Activated CD8-positive, alpha-beta memory T cell treated with anti-CD3 and anti-CD28 coated beads, Interleukin-2, amount 50 U/mL, for 1 hour (primary cell): ENCODE results near the gene LIN54.
"Not testable (repeated sequence)": the region's sequence is repeated elsewhere in the genome, so short reads cannot be mapped to it uniquely, and the experiment has no call there.

ENCODE experiments used
- DNase-seq: peaks from one replicate; pipeline ENCODE4 v3.0.0-alpha.2; 2020; ENCODE audit errors: extremely low read depth

The LIN54 gene

GRCh38 chr4:83010522-83011318 lies at the start of gene LIN54:
TSS of gene LIN54 (minus strand) at chr4:83010823. CDS start at chr4:82984844, 25,979 bp downstream.
- DNase-seq: peak; percentile 47

- DNase-seq: no peak
These were observed 44.3 kb upstream of the LIN54 start for GRCh38 chr4:83054928-83055327.

GRCh38 chr4:83048781-83049180 lies 38.2 kb upstream of the LIN54 start:
- DNase-seq: not testable (repeated sequence)

- no peak for DNase-seq
These were observed 36.3 kb upstream of the LIN54 start for GRCh38 chr4:83046693-83047473.

GRCh38 chr4:83043801-83044407 lies 33.3 kb upstream of the LIN54 start:
- DNase-seq: no peak

GRCh38 chr4:83043157-83043556 lies 32.5 kb upstream of the LIN54 start:
- not testable (repeated sequence) for DNase-seq

- DNase-seq: no peak
These were observed 29.6 kb upstream of the LIN54 start for GRCh38 chr4:83040269-83040668.

GRCh38 chr4:83036991-83037665 lies 26.5 kb upstream of the LIN54 start:
- no peak for DNase-seq

- peak; percentile 95 for DNase-seq
These were observed 24.2 kb upstream of the LIN54 start, which contains the start of gene COPS4 for GRCh38 chr4:83034630-83035494. TSS of gene COPS4 (plus strand) at chr4:83035183. CDS start at chr4:83035225, 42 bp downstream.

- no peak for DNase-seq
These were observed 19.1 kb upstream of the LIN54 start for GRCh38 chr4:83029688-83030087.

GRCh38 chr4:83028976-83029375 lies 18.4 kb upstream of the LIN54 start:
- DNase-seq: no peak

GRCh38 chr4:83025563-83025962 lies 14.9 kb upstream of the LIN54 start:
- no peak for DNase-seq

- no peak for DNase-seq
These were observed 13.6 kb upstream of the LIN54 start for GRCh38 chr4:83024233-83024632.

GRCh38 chr4:83023599-83023998 lies 13.0 kb upstream of the LIN54 start:
- DNase-seq: not testable (repeated sequence)

- DNase-seq: no peak
These were observed 12.3 kb upstream of the LIN54 start for GRCh38 chr4:83022724-83023450.

GRCh38 chr4:83019794-83020494 lies 9.3 kb upstream of the LIN54 start:
- no peak for DNase-seq

GRCh38 chr4:83013902-83014301 lies 3.3 kb upstream of the LIN54 start:
- DNase-seq: no peak

- DNase-seq: no peak
These were observed 2.8 kb upstream of the LIN54 start for GRCh38 chr4:83013420-83013867.

GRCh38 chr4:83012687-83013419 lies 2.2 kb upstream of the LIN54 start:
- DNase-seq: peak; percentile 86
